MG63 (cell line): ENCODE results near the gene ZNF574. TPM values are rescaled to one million over a fixed set of nuclear protein-coding genes. Genes with fewer than 3 reads are reported as not detected.

Source experiments
- DNase-seq: peaks from one replicate; pipeline ENCODE4 v3.0.0-alpha.2; 2020
- H3K27me3 ChIP-seq: fragments of 250-450 bp; sonication (Bioruptor Pico); 2 replicates; pipeline ENCODE4 v1.5.1; 2020; ENCODE audit warnings: mild to moderate bottlenecking, moderate library complexity
- H3K36me3 ChIP-seq: fragments of 250-450 bp; sonication (Bioruptor Pico); 2 replicates; pipeline ENCODE4 v1.5.1; 2020; ENCODE audit warnings: mild to moderate bottlenecking, moderate library complexity
- H3K4me3 ChIP-seq: fragments of 250-450 bp; sonication (Bioruptor Pico); 2 replicates; pipeline ENCODE4 v1.5.1; 2020; ENCODE audit warnings: mild to moderate bottlenecking, moderate library complexity
- H3K9me3 ChIP-seq: fragments of 250-450 bp; sonication (Bioruptor Pico); 2 replicates; pipeline ENCODE4 v1.5.1; 2020; ENCODE audit warnings: mild to moderate bottlenecking, moderate library complexity
- total RNA-seq: library from RNA; depleted of rRNA; stranded (reverse); fragments of >200 nt; shearing (Covaris generic); gene quantifications from 2 replicates; pipeline ENCODE4 v1.2.3, GENCODE V29; 2014; ENCODE audit warnings: low replicate concordance

ZNF574 gene
- total RNA-seq, 1 experiment from 2014 or later = 18.8 TPM

- DNase-seq = peak; percentile 45
- H3K9me3 ChIP-seq = no peaks in the 10 kb centered on the region
Observed at GRCh38 chr19:42074513-42075363, 1.2 kb upstream of the ZNF574 start.

GRCh38 chr19:42075364-42075615 is 676 bp upstream of the ZNF574 start:
- H3K9me3 ChIP-seq = no peaks in the 10 kb centered on the region
- no peak for DNase-seq
- peak overlapping the region; percentile 71 for H3K4me3 ChIP-seq
- H3K27me3 ChIP-seq = no peaks in the 10 kb centered on the region
- H3K36me3 ChIP-seq = peaks cover 32% of the 10 kb centered on the region

More at GRCh38 chr19:42074513-42075363, 1.2 kb upstream of the ZNF574 start:
- H3K36me3 ChIP-seq = peaks cover 27% of the 10 kb centered on the region
- H3K4me3 ChIP-seq = peak overlapping the region; percentile 71
- H3K27me3 ChIP-seq = no peaks in the 10 kb centered on the region

- Histone ChIP-seq H3K36me3 (peaks cover 44% of the 10 kb centered on the region), H3K9me3 (no peaks in the 10 kb centered on the region), H3K4me3 (peak overlapping the region; percentile 71), H3K27me3 (no peaks in the 10 kb centered on the region)
- DNase-seq = no peak
Observed at GRCh38 chr19:42076380-42076944, 496 bp downstream of the ZNF574 start.

DNA sequence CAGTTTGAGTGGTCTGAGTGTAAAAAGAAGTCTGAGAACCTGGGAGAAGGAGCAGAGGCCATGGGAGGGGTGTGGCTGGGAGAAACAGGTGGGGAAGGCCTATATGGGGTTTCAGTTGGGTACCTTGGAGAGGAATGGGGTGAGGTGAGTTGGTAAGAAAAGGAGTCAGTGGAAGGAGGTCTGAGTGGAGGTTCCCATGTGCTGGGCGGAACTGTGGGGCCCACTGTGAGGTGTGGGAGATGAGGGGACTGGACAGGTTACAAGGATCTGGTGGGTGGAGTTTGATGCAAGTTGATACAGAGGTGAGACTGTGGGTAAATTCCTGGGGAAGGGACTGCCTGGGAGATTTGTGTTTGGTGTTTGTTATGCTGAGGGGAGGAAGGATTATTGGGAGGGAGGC is 2.1 kb downstream of the ZNF574 start:
- DNase-seq = no peak
- H3K27me3 ChIP-seq = no peaks in the 10 kb centered on the region
- peaks cover 59% of the 10 kb centered on the region for H3K36me3 ChIP-seq
- peak overlapping the region; percentile 71; the same call in 1 of the 2 replicates for H3K4me3 ChIP-seq
- H3K9me3 ChIP-seq = no peaks in the 10 kb centered on the region

DNA sequence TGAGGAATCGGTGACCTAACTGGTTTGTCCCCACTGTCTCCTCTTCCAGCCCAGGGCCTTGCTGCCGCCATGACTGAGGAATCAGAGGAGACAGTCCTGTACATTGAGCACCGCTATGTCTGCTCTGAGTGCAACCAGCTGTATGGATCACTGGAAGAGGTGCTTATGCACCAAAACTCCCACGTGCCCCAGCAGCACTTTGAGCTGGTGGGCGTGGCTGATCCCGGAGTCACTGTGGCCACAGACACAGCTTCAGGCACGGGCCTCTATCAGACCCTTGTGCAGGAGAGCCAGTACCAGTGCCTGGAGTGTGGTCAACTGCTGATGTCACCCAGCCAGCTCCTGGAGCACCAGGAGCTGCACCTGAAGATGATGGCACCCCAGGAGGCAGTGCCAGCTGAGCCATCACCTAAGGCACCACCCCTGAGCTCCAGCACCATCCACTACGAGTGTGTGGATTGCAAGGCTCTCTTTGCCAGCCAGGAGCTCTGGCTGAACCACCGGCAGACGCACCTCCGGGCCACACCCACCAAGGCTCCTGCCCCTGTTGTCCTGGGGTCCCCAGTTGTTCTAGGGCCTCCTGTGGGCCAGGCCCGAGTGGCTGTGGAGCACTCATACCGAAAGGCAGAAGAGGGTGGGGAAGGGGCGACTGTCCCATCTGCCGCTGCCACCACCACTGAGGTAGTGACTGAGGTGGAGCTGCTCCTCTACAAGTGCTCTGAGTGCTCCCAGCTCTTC is 2.7 kb downstream of the ZNF574 start:
- Histone ChIP-seq H3K36me3 (peaks cover 64% of the 10 kb centered on the region), H3K27me3 (no peaks in the 10 kb centered on the region), H3K4me3 (no peak overlapping the region), H3K9me3 (no peaks in the 10 kb centered on the region)
- DNase-seq = no peak

- DNase-seq = no peak
- Histone ChIP-seq H3K4me3 (no peak overlapping the region), H3K36me3 (peaks cover 70% of the 10 kb centered on the region), H3K27me3 (no peaks in the 10 kb centered on the region), H3K9me3 (no peaks in the 10 kb centered on the region)
Observed at GRCh38 chr19:42079276-42079669, 3.3 kb downstream of the ZNF574 start.

DNA sequence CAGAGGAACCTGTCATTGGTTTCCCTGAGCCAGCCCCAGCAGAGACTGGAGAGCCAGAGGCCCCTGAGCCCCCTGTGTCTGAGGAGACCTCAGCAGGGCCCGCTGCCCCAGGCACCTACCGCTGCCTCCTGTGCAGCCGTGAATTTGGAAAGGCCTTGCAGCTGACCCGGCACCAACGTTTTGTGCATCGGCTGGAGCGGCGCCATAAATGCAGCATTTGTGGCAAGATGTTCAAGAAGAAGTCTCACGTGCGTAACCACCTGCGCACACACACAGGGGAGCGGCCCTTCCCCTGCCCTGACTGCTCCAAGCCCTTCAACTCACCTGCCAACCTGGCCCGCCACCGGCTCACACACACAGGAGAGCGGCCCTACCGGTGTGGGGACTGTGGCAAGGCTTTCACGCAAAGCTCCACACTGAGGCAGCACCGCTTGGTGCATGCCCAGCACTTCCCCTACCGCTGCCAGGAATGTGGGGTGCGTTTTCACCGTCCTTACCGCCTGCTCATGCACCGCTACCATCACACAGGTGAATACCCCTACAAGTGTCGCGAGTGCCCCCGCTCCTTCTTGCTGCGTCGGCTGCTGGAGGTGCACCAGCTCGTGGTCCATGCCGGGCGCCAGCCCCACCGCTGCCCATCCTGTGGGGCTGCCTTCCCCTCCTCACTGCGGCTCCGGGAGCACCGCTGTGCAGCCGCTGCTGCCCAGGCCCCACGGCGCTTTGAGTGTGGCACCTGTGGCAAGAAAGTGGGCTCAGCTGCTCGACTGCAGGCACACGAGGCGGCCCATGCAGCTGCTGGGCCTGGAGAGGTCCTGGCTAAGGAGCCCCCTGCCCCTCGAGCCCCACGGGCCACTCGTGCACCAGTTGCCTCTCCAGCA is 4.2 kb downstream of the ZNF574 start:
- H3K9me3 ChIP-seq = no peaks in the 10 kb centered on the region

DNA sequence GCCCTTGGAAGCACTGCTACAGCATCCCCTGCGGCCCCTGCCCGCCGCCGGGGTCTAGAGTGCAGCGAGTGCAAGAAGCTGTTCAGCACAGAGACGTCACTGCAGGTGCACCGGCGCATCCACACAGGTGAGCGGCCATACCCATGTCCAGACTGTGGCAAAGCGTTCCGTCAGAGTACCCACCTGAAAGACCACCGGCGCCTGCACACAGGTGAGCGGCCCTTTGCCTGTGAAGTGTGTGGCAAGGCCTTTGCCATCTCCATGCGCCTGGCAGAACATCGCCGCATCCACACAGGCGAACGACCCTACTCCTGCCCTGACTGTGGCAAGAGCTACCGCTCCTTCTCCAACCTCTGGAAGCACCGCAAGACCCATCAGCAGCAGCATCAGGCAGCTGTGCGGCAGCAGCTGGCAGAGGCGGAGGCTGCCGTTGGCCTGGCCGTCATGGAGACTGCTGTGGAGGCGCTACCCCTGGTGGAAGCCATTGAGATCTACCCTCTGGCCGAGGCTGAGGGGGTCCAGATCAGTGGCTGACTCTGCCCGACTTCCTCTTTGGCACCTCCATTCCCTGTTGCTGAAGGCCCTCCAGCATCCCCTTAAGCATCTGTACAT is 4.9 kb downstream of the ZNF574 start:
- Histone ChIP-seq H3K9me3 (no peaks in the 10 kb centered on the region), H3K27me3 (no peaks in the 10 kb centered on the region), H3K4me3 (no peak overlapping the region), H3K36me3 (peaks cover 71% of the 10 kb centered on the region)
- no peak for DNase-seq

More for the DNA sequence above, 4.2 kb downstream of the ZNF574 start:
- peaks cover 71% of the 10 kb centered on the region for H3K36me3 ChIP-seq
- no peak overlapping the region for H3K4me3 ChIP-seq
- no peak for DNase-seq
- no peaks in the 10 kb centered on the region for H3K27me3 ChIP-seq

DNA sequence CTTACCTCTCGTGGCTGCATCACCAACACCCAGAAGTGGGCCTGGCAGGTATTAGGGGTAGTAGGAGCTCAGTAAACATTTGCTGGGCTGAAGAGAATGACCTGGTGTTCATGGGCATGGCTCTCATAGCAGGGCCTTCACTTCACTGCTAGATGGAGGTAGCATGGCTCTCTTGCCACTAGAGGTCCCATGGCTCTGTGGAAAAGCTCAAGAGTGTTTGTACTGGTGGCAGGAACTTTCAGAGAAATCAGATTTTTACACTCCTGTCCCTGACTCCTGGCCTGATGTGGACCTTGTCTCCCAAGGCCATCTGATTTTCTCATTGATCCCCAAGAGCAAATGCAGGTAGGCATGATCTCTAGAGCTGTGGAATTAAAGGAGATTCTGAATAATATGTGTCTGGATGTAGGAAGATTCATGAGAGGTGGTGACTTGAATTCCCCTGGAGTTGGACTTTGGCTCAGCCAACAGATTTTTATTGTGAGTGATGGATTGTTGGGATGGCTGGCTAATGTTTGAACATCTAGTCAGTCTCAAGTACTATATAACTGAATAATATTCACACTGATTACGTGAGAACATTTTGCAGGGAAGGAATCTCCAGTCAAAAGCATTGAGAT is 5.7 kb downstream of the ZNF574 start:
- Histone ChIP-seq H3K4me3 (no peak overlapping the region), H3K27me3 (no peaks in the 10 kb centered on the region), H3K9me3 (no peaks in the 10 kb centered on the region), H3K36me3 (peaks cover 71% of the 10 kb centered on the region)
- no peak for DNase-seq

DNA sequence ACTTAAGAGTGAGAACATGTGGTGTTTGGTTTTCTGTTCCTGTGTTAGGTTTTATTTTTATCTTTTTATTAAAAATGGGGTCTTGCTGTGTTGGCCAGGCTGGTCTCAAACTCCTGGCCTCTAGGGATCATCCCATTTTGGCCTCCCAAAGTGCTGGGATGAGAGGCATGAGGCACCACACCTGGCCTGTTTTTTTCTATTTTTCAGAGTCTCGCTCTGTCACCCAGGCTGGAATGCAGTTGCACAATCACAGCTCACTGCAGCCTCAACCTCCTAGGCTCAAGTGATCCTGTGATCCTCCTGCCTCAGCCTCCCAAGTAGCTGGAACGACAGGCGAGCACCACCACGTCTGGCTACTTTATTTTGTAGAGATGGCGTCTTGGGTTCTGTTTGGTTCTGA is 7.6 kb downstream of the ZNF574 start:
- Histone ChIP-seq H3K9me3 (no peaks in the 10 kb centered on the region), H3K27me3 (no peaks in the 10 kb centered on the region), H3K4me3 (no peak overlapping the region), H3K36me3 (peaks cover 56% of the 10 kb centered on the region)
- no peak for DNase-seq

GRCh38 chr19:42086188-42086736 is 10.3 kb downstream of the ZNF574 start:
- H3K36me3 ChIP-seq = peaks cover 29% of the 10 kb centered on the region
- H3K9me3 ChIP-seq = no peaks in the 10 kb centered on the region
- DNase-seq = no peak
- no peak overlapping the region for H3K4me3 ChIP-seq
- no peaks in the 10 kb centered on the region for H3K27me3 ChIP-seq

DNA sequence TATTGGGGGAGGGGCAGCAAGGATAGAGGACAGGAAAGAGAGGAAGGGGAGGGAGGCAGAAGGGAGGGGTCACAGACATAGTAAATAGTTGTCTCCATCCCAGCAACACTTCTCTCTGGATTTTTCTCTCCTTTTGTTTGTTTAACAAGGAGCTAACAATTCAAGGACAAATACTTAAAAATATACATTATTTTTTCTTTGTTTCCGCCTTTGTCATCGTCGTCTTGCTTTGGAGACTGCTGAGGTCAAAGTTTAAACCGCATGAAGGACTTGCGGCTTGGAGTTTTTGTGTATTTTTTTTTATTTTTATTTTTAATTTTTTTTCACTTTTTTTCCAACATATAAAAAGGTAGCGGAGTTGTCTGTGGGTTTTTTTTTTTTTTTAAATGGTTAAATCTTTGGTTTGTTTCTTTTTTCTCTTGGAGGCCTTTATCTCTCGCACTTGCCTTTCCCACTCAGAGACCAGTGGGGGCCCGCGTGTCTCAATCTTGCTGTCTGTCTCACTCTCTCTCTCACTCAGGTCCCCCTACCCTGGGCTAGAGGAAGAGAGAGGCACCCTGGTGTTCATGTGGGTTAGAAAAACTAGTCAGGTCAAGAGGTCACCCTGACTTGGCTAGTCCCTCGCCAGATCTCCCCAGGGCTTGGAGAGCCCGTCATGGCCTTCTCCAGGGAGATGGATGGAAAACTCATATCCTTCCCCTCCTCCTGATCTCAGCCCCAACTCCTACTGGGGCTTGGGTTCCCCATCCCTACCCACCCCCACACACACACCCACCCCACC is 11.0 kb downstream of the ZNF574 start:
- H3K27me3 ChIP-seq = no peaks in the 10 kb centered on the region
- H3K36me3 ChIP-seq = peaks cover 22% of the 10 kb centered on the region
- H3K4me3 ChIP-seq = no peak overlapping the region
- H3K9me3 ChIP-seq = no peaks in the 10 kb centered on the region
- peak; percentile 40 for DNase-seq

- H3K4me3 ChIP-seq = peak overlapping the region; percentile 39
- no peaks in the 10 kb centered on the region for H3K9me3 ChIP-seq
- peak; percentile 77 for DNase-seq
- no peaks in the 10 kb centered on the region for H3K27me3 ChIP-seq
- H3K36me3 ChIP-seq = peaks cover 7% of the 10 kb centered on the region
Observed at GRCh38 chr19:42088471-42089190, 12.7 kb downstream of the ZNF574 start.

DNA sequence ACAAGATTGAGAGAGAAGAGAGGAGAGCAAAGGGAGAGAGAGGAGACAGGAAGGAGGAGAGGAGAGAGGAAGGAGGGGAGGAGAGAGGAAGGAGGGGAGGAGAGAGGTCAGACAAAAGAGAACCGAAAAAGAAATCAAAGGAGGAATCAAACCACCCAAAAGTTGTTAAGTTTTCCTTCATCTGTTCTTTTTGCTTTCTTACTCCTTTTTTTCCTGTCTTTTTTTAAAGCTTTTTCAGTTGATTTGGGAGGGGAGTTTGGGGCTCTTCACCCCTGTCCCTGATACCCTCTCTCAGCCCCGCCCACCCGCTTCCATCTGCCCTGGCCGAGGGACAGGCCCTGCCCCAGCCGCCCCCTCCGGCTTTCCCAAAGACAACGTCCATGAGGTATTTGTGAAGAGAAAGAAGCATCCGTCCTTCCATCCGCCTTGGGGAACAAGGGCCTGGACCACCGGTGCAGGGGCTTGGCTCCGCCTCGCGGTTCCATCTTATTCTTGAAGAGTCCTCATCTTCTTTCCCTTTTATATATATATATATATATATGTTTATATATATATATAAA is 13.3 kb downstream of the ZNF574 start:
- Histone ChIP-seq H3K9me3 (no peaks in the 10 kb centered on the region), H3K36me3 (peaks cover 1% of the 10 kb centered on the region), H3K27me3 (no peaks in the 10 kb centered on the region), H3K4me3 (peak overlapping the region; percentile 39)
- DNase-seq = peak; percentile 36
